RPMI7951 (cell line): ENCODE data around the gene CCDC187. TPM values are rescaled to one million over a fixed set of nuclear protein-coding genes. Genes with fewer than 3 reads are reported as not detected.

Experiments
- DNase-seq: peaks from one replicate; pipeline ENCODE4 v3.0.0-alpha.2; 2012; ENCODE audit warnings: low read depth
- total RNA-seq: library from RNA; depleted of rRNA; stranded (reverse); fragments of >200 nt; shearing (Covaris generic); gene quantifications from 2 replicates; pipeline ENCODE4 v1.2.3, GENCODE V29; 2014

The CCDC187 gene
- total RNA-seq, 1 experiment from 2014 or later, result not detected

DNA sequence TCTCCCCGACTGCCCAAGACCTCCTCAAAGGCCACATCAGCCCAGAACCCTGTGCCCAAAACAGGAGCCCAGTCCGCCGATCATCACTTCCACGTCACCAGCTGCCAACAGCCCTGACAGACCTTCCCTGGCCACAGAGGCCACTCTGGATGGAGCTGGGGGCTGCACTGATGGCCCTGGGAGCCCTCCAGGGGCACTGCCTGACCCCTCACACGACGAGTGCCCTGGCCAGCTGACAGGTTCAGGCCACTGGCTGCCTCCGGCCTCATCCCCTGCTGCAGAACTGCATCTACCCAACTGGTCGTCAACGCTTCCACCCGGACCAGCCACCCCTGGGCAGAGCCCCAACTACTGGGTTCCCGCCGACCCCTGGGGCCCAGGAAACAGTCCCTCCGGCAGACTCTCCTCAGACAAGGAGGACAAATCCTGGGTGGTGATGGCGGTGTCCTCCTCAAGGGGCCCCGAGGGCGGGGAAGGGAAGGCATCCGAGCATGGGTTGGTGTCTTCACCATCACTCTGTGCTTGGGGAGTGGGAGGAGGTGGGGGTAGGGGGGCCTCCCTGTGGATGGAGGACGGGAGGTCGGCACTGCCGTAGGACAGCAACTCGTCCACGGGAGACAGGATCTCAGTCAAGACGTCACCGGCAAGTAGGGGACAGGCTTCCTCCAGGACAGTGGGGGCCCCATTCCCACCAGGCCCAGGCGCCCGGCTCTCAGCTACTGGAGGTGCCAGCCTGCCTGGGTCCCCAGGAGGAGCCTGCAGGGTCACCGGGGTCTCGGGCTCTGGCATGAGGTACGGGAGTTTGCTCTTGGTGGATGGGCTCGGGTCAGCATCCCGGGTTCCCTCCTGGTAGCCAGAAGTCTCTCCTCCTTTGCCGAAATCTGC is 50.4 kb downstream of the CCDC187 start:
- no peak for DNase-seq

DNA sequence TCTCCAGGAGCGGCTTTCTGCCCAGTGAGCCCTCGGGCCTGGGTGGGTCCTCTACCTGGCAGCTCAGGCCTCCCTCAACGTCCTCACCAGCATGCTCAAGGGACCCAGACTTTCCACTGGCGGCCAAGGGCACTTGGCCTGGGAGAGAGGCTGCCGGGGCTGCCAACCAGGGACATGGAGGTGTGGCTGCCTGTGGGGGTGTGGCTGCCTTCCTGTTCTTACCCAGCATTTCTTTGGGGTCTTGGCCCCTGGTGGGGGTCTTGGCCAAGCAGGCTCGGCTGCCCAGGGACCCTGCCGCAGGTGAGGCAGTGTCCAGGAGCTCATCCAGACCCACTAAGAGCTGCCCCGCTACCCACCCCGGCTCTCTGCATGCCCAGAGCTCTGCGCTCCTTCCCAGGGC is 51.0 kb downstream of the CCDC187 start:
- DNase-seq, result no peak

DNA sequence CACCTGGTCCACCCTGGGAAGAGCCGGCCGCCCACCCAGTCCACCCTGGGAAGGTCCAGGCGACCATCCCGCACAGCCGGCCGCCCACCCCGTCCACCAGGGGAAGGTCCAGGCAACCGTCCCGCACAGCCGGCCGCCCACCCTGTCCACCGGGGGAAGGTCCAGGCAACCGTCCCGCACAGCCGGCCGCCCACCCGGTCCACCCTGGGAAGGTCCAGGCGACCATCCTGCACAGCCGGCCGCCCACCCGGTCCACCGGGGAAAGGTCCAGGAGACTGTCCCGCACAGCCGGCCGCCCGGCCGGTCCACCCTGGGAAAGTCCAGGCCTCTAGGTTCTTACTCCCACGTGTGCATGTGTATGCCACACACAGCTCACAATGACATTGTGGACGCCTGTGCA is 51.6 kb downstream of the CCDC187 start:
- no peak for DNase-seq

DNA sequence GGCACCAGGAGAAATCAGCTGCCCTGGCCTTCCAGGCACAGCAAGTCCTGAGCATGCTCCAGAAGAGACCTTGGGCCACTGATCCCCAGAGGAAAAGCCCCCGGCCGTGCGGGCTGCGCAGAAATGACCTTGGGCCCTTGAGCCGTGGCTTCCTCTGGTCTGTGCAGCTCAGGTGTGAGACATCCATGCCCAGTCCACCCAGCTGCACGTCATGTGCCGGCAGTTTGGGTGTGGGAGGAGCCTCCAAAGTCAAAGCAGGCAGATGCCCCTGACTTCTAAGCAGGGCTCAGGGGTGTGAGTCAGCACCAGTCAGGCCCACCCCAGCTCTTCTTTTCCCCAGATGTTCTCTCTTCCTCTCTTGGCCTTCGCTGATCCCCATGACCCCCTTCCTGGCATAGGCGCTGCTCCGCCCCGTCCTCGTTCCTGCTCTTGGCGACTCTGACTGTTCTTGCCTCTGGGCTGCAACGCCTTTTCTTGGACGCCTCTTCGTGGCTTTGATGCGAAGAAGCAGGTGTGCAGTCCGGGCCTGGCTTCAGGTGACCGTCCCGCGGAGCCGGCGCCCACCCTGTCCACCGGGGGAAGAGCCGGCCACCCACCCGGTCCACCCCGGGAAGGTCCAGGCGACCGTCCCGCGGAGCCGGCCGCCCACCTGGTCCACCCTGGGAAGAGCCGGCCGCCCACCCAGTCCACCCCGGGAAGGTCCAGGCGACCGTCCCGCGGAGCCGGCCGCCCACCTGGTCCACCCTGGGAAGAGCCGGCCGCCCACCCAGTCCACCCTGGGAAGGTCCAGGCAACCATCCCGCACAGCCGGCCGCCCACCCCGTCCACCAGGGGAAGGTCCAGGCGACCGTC is 52.4 kb downstream of the CCDC187 start:
- DNase-seq, result no peak

DNA sequence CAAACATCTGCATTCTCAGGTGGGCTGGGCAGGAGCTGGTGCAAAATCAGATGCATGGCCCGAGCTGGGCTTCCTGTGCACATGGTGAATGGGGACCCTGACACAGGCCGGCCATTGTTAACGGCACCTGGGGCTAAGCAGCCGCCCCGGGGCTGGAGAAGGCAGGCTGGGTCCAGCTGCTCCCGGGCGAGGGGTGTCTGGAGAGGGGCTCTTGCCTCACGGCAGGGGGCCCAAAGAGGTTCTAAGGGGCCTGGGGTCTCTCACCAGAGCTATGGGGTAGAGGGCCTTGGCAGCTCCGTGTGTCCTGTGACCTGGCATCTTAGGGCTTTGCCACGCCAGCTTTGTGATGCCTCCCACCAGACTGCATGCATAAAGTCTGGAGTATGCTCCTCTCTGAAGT is 53.2 kb downstream of the CCDC187 start:
- no peak for DNase-seq

DNA sequence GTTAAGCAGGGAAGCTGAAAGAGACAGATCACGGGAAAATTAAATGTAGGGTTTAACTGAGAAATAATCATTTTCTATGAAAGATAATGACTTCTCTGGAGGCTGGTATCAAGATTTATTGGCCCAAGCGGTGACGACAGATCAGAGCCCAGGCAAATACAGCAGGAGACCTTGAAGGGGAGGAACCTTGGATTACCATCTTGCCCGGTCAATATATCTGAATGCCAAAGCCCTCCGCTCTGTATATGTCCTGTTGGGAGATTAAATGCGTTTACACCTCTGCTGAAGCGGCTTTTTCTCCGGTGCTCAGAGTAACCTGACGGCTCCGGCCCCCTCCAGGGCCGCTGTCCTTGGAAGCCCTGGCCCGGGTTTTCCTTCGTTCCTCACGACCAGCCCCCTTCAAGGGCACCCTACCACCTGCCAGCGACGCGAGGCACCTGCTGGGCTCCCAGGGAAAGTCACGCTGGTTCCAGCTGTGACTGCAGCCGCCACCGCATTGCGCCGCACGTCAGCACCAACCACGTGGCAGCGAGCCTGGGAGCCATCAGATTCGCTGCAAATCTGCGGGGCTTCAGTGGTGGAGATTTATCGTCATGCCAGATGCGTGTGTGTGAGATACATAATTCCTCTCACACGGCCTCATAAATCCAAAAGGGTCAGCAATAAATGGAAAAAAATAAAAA is 53.9 kb downstream of the CCDC187 start:
- no peak for DNase-seq

DNA sequence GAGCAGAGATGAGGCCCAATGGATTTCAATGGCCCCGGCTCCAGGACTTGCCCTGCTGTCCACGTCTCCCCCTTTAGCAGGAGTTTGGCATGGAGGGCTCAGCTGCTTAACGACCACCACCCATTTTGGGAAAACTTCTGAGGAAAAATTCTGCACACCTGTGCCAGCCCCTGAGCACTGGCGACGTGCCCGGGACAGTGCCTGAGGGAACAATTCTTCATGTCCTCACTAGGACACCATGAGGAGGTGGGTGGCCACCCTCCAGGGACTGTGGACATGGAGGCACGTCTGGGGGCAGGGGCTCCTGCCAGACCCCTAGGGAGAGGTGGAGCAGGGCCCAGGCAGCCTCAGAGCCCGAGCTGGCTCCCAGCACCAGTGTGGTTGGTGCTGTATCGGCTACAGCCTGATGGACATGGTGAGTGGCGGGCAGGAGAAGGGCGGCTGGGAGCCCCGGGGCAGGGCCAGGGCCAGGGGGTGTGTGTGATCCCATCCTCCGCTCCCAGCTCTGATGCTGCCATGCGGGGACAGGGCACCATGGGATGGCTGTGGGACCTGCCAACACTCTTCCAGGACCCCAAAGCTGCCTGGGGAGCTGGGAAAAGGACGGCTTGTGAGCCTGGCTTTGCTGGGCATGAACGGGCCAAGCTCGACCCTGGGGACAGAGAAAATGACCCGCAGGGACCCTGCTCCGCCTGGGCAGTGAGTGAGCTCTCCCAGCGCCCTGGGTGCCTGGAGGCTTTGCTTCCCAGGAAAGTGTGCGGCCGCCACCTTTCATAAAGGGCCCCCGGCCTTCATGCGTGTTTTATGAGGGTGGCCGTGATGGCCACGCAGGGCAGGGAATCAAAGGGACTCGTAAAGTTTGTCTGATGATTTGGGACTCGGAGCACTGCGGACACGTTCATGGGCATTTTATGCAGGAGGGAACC is 54.7 kb downstream of the CCDC187 start:
- DNase-seq, result no peak

DNA sequence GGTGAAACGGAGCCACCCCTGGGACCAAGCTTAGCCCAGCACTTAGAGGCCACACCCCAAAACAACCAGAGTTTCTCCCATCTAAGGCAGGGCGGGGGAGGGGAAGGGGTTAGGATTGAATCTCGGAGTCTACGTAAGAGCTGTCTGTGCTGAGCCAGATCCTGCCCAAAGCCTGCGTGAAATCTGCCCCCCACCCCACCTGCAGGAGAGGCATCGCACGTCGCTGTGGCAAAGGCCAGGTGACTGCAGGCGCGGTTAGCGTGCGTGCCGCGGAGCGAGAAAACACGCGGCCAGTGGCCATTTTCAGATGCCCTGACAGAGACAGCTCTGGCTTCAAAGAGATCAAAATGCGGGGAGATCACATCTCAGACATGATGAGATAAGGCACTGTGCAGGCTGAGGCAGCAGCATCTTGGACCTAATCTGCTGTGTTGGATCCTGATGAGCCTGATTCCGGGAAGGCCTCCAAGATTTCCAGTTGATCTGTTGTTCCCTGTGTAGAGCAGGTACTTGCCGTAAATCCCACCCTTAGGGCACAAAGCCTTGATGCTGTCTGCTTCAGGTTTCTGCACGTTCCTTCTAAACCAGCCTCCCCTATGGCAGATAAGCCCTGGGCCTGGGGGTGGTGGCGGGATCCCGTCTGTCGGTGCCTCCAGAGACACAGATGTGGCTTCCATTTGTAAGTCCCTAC is 55.8 kb downstream of the CCDC187 start:
- DNase-seq, result no peak

DNA sequence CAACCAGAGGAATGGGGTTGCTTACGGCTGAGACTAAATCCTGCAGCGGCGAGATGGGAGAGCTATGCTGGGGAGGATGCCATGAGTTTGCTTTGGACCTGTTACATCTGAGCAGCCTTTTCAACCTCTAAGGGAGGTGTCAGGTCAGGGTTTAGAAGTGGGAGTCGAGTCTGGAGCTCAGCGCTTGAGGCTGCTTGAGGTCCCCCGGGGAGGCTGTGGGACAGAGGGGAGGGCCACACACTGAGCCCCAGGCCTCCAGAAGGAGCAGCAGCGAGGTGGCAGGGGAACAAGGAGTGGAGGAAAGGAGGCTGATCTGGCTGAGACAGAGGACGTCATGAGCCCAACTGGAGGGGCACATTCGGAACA is 56.4 kb downstream of the CCDC187 start:
- DNase-seq, result no peak

DNA sequence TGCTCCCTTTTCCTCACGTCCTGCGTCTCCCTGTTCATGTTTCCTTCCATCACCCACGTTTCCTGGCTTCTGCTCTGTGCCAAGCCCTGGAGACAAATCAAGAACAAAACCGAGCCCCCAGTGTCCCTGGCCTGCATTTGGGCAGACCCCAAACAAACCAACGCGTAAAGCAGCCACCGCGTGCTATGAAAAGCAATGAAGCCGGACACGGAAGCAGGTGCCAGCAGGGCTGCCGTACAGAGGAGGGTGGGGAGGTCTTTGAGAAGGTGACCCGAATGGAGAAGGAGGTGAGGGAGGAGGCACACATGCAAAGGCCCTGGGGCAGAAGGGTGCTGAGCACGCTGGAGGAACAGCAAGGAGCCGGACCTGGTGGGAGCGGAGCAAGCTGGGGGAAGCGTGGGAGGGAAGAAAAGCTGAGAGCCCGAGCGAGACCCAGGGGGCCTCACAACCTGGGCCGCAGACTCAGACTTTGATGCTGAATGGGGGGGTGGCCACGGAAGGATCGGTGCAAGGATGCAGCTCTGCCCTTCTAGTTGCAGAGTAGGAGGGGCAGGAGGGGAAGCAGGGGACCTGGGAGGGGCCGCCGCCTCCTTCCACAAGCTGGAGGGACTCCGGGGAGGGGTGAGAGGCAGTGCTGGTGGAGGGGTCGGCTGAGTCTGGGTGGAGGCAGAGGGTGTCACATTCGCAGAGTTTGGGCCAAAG is 56.9 kb downstream of the CCDC187 start:
- no peak for DNase-seq

DNA sequence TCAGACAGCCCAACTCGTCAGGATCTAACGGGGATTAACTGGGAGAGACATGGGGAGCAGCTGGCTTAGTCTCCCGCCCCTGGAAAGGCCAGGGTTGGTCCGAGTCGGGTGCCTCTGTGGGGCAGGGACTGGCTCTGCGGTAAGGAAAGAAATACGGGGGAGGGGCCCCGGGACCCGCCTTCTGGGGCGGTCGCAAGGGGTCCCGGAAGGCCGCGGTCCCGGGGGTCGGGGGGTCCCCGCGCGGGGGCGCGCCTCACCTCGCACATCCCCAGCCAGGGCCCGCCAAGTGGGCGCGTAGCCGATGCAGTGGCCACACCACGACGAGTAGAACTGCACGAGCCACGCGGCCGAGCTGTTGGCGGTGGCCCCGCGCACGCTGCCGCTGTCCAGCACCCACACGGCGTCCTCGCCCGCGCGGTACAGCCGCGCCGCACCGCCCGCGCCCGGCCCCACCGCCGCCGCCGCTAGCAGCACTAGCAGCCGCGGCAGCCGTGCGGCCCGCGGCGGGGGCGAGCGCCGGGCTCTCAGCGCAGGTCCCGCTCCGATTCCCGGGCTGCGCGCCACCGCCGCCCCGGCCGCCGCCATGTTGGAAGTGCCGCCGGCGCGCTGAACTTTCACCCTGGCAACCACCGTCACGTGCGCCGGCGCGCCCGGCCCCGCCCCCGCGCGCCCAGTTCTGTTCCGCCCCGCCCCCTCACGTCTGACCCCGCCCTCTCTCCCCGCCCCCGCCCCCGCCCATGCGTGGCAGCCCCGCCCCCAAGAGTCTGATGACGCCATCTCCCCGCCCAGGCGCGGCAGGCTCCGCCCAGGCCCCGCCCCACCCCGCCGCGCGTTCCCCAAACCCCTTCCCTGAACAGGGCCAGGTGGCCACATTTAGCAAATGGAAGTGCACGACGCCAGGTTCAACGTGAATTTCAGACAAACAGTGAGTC is 58.4 kb downstream of the CCDC187 start, which contains the start of gene QSOX2:
QSOX2 (minus strand) TSS at position 594 of the 932 bp plus-strand sequence; CDS start at position 585, 9 bp downstream.
- DNase-seq, result peak; percentile 63

DNA sequence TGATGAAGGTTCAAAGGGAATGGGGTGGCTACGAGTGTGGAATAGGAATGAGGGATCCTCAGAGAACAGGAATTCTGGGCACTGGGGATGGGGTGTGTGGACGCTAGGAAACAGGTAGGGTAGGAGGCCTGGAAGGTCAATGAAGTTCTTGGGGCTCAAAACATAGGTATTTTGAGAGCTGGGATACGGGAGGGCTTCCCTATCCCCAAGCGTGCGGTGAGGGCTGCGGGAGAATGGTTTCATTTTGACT is 59.0 kb downstream of the CCDC187 start:
- no peak for DNase-seq

DNA sequence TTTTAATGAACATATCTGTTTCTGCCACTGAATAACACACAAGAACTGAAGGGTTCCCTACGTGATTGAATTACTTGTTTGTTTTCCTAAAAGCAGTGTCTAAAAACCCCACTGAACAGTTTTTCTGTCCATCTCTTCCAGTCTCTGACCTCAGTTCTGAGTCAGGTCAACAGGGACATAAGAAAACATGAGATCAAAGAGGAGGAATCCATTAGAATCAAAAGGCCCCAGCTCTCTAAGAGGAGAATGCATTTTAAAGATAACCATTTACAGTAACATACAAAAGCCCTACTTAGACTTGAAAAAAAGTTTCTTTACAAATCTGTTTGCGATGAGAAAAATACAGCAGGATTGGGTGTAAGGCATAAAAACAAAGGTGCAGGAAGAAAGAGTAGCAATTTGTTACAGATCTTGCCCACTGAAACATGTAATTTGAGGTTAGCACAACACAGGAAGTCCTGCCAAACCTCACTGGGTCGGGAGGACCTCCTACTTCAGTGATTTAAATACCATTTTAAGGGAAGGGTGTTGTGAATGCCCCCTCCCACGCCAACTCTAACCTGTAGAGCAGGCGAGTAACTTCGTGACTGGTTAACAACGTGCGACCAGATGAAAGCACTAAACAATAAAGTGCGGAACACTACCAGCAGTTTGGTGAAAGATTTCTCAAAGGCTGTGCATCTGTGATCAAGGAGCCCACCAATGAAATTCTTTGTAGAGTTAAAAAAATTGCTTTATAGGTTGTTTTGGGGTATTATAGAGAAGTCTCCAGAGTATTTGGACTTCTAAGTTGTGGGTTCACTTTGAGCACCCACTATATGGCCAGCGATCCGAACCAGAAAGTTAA is 59.5 kb downstream of the CCDC187 start:
- no peak for DNase-seq

DNA sequence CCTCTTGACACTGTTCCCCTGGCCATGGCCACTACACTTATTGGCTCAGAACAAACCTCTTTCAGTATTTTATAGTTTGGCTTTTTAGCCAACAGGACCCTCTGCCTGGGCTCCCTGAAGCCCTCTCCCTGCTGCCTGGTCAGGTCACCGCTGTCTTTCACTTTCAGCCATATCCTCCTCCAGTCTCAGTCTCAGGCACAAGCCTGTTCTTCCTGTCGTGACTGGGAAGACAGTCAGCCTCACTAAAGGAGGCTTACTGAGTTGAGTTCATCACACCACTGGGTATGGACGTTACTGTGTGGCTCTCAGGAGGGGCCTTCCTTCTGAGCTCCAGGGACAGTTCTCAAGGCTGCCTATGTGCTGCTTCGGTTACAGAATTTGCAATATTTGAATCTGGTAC is 60.3 kb downstream of the CCDC187 start:
- no peak for DNase-seq

DNA sequence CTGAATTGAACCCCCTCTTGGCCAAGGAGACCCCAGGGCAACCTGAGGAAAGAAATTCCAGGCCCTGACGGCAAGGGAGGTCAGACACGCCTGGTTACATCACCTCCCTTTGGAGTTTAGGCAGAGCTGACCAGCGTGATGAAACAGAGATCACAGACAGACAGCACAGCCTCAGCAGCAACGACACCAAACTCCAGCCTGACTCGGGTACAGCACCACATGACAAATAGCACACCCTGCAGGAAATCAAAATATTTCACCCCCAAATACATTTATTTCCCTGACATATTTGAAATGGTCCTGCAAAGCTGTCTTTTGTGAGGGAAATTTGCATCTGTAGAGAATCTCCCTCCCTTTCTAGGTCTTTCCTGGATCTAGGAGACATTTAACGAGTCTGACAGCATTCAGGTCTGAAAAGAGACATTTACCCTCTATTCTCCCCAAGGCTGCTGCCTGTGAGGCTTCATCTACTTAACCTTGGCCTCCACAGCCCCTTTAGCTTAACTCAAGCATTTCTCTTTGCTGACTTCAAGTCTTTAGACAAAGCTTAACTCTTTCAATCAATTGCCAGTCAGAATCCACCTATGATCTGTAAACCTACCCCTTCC is 60.9 kb downstream of the CCDC187 start:
- no peak for DNase-seq

DNA sequence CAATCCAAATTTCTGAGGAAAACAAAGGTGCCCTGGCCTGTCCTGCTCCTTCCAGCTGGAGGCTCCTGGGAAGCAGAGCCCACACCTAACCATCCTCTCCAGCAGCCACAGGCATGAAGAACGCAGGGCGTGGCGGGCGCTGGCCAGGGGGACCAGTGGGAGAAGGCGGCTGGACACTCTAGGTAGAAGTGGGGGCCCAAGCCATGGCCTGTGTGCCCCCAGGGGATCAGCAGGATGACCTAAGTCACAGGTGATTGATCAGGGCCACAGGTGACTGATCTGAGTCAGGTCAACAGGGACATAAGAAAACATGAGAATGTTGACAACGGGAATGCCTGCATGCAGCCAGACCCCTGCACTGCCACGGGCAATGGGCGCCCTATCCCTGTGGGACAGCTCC is 61.6 kb downstream of the CCDC187 start:
- no peak for DNase-seq

DNA sequence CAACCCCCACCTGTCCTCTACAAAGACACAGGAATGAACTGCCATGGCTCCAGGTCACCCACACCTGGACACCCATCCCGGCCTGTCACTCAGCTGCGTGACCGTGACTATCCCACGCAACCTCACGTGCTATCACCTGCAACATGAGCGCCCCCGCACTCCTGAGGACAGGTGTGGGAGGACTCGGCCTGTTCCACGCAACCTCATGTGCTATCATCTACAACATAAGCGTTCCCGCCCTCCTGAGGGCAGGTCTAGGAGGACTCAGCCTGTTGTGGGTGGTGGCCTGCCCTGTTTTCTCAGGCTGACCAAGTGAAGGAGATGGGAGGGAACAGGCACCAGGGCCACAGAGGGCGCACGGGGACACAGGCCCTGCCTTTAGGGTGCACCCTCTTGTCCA is 62.4 kb downstream of the CCDC187 start:
- no peak for DNase-seq

DNA sequence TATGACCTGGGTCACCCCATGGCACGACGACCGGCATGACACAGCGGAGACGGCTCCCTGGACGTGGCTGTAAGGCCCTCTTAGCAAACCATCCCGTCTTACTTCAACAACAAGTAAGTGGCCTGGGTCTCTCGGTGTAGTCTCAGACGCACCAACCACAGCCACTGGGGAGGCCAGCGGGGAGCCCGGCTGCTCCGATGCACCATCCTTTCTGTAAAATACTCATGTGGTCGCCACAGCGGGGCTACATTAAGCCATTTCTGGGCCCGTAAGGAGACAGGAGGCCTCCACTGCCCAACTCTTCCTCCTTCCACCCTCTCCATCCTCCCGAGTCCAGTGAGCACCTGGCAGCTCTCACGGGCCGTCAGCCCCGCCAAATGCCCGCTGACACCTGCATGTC is 63.0 kb downstream of the CCDC187 start:
- no peak for DNase-seq
